ENCODE measurements around the gene DAAM1. TPM values are rescaled to one million over a fixed set of nuclear protein-coding genes. Genes with fewer than 3 reads are reported as not detected.

The DAAM1 gene
- total RNA-seq, 1 experiment from 2014 or later, result 11.5 TPM

DNA sequence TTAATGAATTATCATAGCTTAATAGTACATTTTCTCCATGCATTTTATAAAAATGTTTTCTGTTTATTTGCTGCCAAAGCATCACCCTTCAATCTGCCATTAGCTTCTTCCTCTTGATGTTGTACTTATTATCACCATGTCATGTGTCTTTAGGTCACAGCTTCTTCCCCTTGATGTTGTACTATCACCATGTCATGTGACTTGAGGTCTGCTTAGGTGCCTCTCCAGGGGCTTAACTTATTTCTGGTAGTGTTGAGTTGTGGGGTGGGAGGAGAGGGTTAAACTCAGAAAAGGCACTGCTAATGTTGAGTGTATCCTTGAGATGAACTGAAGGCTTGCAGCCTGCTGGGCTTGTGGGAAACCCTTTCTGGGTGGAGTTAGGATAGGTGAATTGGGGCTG lies 87.8 kb downstream of the DAAM1 start:
- ChIA-PET CTCF (no interaction called here), POLR2A (ENCODE audit: low non-redundant PET) (no interaction called here)
- no peak for DNase-seq (ENCODE audit: low spot score)
- BruUV-seq (replicated peaks), result no TSS peak
- Histone ChIP-seq H3K36me3 (ENCODE audit: insufficient read depth, low read length, poor library complexity, severe bottlenecking) (no peaks in the 10 kb centered on the region), H3K27me3 (replicated peaks; ENCODE audit: insufficient read depth, low read depth, low read length, poor library complexity) (no peaks in the 10 kb centered on the region), H3K27ac (ENCODE audit: low read depth, low read length, poor library complexity, severe bottlenecking) (no peak overlapping the region), H3K4me1 (ENCODE audit: insufficient read depth, low read length, poor library complexity, severe bottlenecking) (peaks cover 34% of the 10 kb centered on the region), H3K9me3 (ENCODE audit: low read depth, low read length, poor library complexity, severe bottlenecking) (no peaks in the 10 kb centered on the region), H3K4me3 (ENCODE audit: low read depth, low read length, poor library complexity, severe bottlenecking) (no peak overlapping the region)
- intact Hi-C loops (cut with micrococcal nuclease; ENCODE audit: unreplicated experiment), result no loop called here
- no peak for TF ChIP-seq EZH2 (IDR thresholded peaks at IDR 0.05; ENCODE audit: borderline replicate concordance, low read depth, low read length, poor library complexity, severe bottlenecking)
- TF ChIP-seq, protein P1, sequence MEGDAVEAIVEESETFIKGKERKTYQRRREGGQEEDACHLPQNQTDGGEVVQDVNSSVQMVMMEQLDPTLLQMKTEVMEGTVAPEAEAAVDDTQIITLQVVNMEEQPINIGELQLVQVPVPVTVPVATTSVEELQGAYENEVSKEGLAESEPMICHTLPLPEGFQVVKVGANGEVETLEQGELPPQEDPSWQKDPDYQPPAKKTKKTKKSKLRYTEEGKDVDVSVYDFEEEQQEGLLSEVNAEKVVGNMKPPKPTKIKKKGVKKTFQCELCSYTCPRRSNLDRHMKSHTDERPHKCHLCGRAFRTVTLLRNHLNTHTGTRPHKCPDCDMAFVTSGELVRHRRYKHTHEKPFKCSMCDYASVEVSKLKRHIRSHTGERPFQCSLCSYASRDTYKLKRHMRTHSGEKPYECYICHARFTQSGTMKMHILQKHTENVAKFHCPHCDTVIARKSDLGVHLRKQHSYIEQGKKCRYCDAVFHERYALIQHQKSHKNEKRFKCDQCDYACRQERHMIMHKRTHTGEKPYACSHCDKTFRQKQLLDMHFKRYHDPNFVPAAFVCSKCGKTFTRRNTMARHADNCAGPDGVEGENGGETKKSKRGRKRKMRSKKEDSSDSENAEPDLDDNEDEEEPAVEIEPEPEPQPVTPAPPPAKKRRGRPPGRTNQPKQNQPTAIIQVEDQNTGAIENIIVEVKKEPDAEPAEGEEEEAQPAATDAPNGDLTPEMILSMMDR (conservative IDR thresholded peaks at IDR 0.05; ENCODE audit: low read depth, low read length), result no peak

DNA sequence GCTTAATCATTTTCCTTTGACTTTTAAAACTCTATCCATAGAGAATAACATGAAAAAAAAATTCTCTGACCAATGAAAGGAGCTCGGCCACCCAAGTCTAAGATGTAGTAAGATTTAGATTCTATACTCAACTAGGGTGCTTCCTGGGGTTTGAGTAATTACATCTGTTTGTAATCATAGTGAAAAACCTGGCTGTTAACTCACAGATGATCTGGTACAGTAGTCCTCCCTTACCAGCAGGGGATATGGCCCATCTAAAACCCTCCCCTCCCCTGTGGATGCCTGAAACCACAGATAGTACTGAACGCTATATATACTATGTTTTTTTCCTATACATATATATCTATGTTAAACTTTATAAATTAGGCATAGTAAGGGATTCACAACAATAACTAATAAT lies 89.2 kb downstream of the DAAM1 start:
- DNase-seq (ENCODE audit: low spot score), result peak; percentile 40
- Histone ChIP-seq H3K27ac (ENCODE audit: low read depth, low read length, poor library complexity, severe bottlenecking) (no peak overlapping the region), H3K4me3 (ENCODE audit: low read depth, low read length, poor library complexity, severe bottlenecking) (no peak overlapping the region), H3K9me3 (ENCODE audit: low read depth, low read length, poor library complexity, severe bottlenecking) (no peaks in the 10 kb centered on the region), H3K4me1 (ENCODE audit: insufficient read depth, low read length, poor library complexity, severe bottlenecking) (peaks cover 27% of the 10 kb centered on the region), H3K36me3 (ENCODE audit: insufficient read depth, low read length, poor library complexity, severe bottlenecking) (no peaks in the 10 kb centered on the region), H3K27me3 (replicated peaks; ENCODE audit: insufficient read depth, low read depth, low read length, poor library complexity) (no peaks in the 10 kb centered on the region)
- no TSS peak for BruUV-seq (replicated peaks)
- POLR2A ChIA-PET (ENCODE audit: low non-redundant PET), result no interaction called here
- no peak for TF ChIP-seq EZH2 (IDR thresholded peaks at IDR 0.05; ENCODE audit: borderline replicate concordance, low read depth, low read length, poor library complexity, severe bottlenecking)
- TF ChIP-seq, protein P1 (conservative IDR thresholded peaks at IDR 0.05; ENCODE audit: low read depth, low read length), result no peak
- intact Hi-C loops (cut with micrococcal nuclease; ENCODE audit: unreplicated experiment), result no loop called here
- CTCF ChIA-PET, result no interaction called here

DNA sequence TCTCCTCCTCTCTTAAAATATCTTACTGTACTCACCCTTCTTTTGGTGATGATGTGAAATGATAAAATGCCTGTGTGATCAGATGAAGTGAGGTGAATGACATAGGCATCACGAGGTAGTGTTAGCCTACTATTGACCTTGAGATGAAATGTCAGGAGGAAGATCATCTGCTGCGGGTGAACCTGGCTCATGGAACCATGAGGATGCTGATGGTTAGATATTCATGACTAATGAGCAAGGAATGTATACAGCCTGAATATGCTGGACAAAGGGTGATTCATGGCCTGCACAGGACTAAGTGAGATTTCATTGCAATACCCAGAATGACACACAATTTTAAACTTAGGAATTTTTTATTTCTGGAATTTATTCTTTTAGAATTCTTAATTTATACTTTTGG lies 89.6 kb downstream of the DAAM1 start:
- POLR2A ChIA-PET (ENCODE audit: low non-redundant PET), result no interaction called here
- no peaks in the 10 kb centered on the region for H3K36me3 ChIP-seq (ENCODE audit: insufficient read depth, low read length, poor library complexity, severe bottlenecking)
- TF ChIP-seq, protein P1 (conservative IDR thresholded peaks at IDR 0.05; ENCODE audit: low read depth, low read length), result no peak
- TF ChIP-seq EZH2 (IDR thresholded peaks at IDR 0.05; ENCODE audit: borderline replicate concordance, low read depth, low read length, poor library complexity, severe bottlenecking), result no peak
- intact Hi-C loops (cut with micrococcal nuclease; ENCODE audit: unreplicated experiment), result no loop called here
- no peaks in the 10 kb centered on the region for H3K27me3 ChIP-seq (replicated peaks; ENCODE audit: insufficient read depth, low read depth, low read length, poor library complexity)
- no peaks in the 10 kb centered on the region for H3K9me3 ChIP-seq (ENCODE audit: low read depth, low read length, poor library complexity, severe bottlenecking)
- no peak overlapping the region for H3K4me3 ChIP-seq (ENCODE audit: low read depth, low read length, poor library complexity, severe bottlenecking)
- CTCF ChIA-PET, result no interaction called here
- BruUV-seq (replicated peaks), result no TSS peak
- H3K27ac ChIP-seq (ENCODE audit: low read depth, low read length, poor library complexity, severe bottlenecking), result no peak overlapping the region
- no peak for DNase-seq (ENCODE audit: low spot score)
- H3K4me1 ChIP-seq (ENCODE audit: insufficient read depth, low read length, poor library complexity, severe bottlenecking), result peaks cover 27% of the 10 kb centered on the region
